Stimulated activated CD8-positive, alpha-beta memory T cell treated with anti-CD3 and anti-CD28 coated beads, Interleukin-7, amount 100 ng/mL, for 24 hours (primary cell): Measurements from ENCODE around the gene F8.
"Not testable (repeated sequence)": the region's sequence is repeated elsewhere in the genome, so short reads cannot be mapped to it uniquely, and the experiment has no call there.

Source experiments
- DNase-seq: peaks from one replicate; pipeline ENCODE4 v3.0.0-alpha.2; 2020; ENCODE audit warnings: low read depth

Gene F8

GRCh38 chrX:155028877-155029291 is 6.4 kb upstream of the F8 start:
- DNase-seq: no peak

- DNase-seq: no peak
Measured at GRCh38 chrX:155028129-155028528, 5.6 kb upstream of the F8 start.

GRCh38 chrX:155027509-155028066 is 5.1 kb upstream of the F8 start:
- no peak for DNase-seq

GRCh38 chrX:155026727-155027508 is 4.4 kb upstream of the F8 start, which contains the start of gene FUNDC2:
Gene FUNDC2, plus strand, starts transcription at chrX:155026844. Its CDS starts 95 bp downstream, at chrX:155026939.
- peak; percentile 80 for DNase-seq

- no peak for DNase-seq
Measured at GRCh38 chrX:155026420-155026726, 3.9 kb upstream of the F8 start.

GRCh38 chrX:155023907-155024833 is 1.6 kb upstream of the F8 start:
- no peak for DNase-seq

- no peak for DNase-seq
Measured at GRCh38 chrX:155020591-155020990, 1.9 kb downstream of the F8 start.

GRCh38 chrX:155009994-155010472 is 12.5 kb downstream of the F8 start:
- DNase-seq: no peak

GRCh38 chrX:155008578-155008977 is 13.9 kb downstream of the F8 start:
- DNase-seq: not testable (repeated sequence)

GRCh38 chrX:155006913-155007671 is 15.4 kb downstream of the F8 start:
- not testable (repeated sequence) for DNase-seq

- not testable (repeated sequence) for DNase-seq
Measured at GRCh38 chrX:155006379-155006778, 16.1 kb downstream of the F8 start.

- no peak for DNase-seq
Measured at GRCh38 chrX:155005190-155005589, 17.3 kb downstream of the F8 start.

- no peak for DNase-seq
Measured at GRCh38 chrX:155001873-155002272, 20.6 kb downstream of the F8 start.

GRCh38 chrX:155000841-155001240 is 21.7 kb downstream of the F8 start:
- DNase-seq: no peak

GRCh38 chrX:154998204-154998880 is 24.2 kb downstream of the F8 start:
- no peak for DNase-seq

GRCh38 chrX:154991476-154991875 is 31.0 kb downstream of the F8 start:
- DNase-seq: no peak

- DNase-seq: no peak
Measured at GRCh38 chrX:154991039-154991438, 31.5 kb downstream of the F8 start.

GRCh38 chrX:154990496-154990895 is 32.0 kb downstream of the F8 start:
- no peak for DNase-seq

- no peak for DNase-seq
Measured at GRCh38 chrX:154988719-154989118, 33.8 kb downstream of the F8 start.

- no peak for DNase-seq
Measured at GRCh38 chrX:154987940-154988339, 34.6 kb downstream of the F8 start.
